Lower lobe of right lung (tissue), 2 donors: ENCODE data around the gene PPA1. TPM values are rescaled to one million over a fixed set of nuclear protein-coding genes. Genes with fewer than 3 reads are reported as not detected.

Experiments used
- ATAC-seq, 2 donors: fragments of 200-7000 bp; cut with Tn5 transposase; one replicate each; pipeline ENCODE4 v1.9.1; 2020 to 2022; ENCODE audit warnings: mild to moderate bottlenecking in 2 of 2, moderate library complexity in 2 of 2
- DNase-seq: peaks from one replicate; pipeline ENCODE4 v3.0.0-alpha.2; 2020
- H3K27ac ChIP-seq: fragments of 200-600 bp; one replicate; pipeline ENCODE4 v1.8.0; 2022
- H3K27me3 ChIP-seq: fragments of 200-600 bp; one replicate; pipeline ENCODE4 v1.8.0; 2022; ENCODE audit warnings: low read depth
- H3K36me3 ChIP-seq: fragments of 200-600 bp; one replicate; pipeline ENCODE4 v1.8.0; 2022; ENCODE audit warnings: mild to moderate bottlenecking
- H3K4me1 ChIP-seq: fragments of 200-600 bp; one replicate; pipeline ENCODE4 v1.8.0; 2022
- H3K4me3 ChIP-seq: fragments of 200-600 bp; one replicate; pipeline ENCODE4 v1.8.0; 2022; ENCODE audit warnings: mild to moderate bottlenecking
- H3K9me3 ChIP-seq: fragments of 200-600 bp; one replicate; pipeline ENCODE4 v1.8.0; 2022
- CTCF ChIP-seq: fragments of 200-600 bp; IDR thresholded peaks from one replicate; pipeline ENCODE4 v1.8.0; 2022; ENCODE audit warnings: antibody characterized with exemption, mild to moderate bottlenecking
- intact Hi-C: fragments of 100-400 bp; cut with DNase I; formaldehyde crosslinking; loops from one replicate; pipeline ENCODE4 v1.11.0; 2022
- total RNA-seq: library from RNA; stranded (reverse); fragmentation: NEBNext Ultra II Directional; extraction: Animal tissue kit (Norgen Biotek cat#: 25700); gene quantifications from one replicate; pipeline ENCODE4 v1.2.1, GENCODE V29; 2021
- donor health status: DM: no; HTN: yes; CAD: no; lungs with severe emphysema.

PPA1 gene
- total RNA-seq, 1 donor from 2014 or later = 163 TPM

DNA sequence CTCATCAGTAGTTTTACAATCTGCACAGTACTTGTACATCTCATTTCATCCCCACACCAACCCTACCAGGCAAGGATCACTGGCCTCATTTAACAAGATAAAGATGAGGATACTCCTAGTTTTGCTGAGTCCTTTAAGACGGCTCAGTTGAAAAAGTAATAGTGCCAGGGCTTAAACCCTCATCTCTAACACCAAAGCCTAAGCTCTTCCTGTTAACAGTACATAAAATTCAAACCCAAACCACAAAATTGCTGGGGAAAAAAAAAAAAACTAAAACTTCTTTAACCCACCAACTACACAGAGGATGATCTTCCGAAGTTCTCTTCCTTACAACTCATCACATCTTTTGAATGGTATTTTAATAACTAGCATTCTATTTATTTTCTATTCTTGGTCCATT, 64.2 kb downstream of the PPA1 start:
- peaks cover 63% of the 10 kb centered on the region for H3K4me1 ChIP-seq
- H3K9me3 ChIP-seq = no peaks in the 10 kb centered on the region
- no peak for ATAC-seq
- intact Hi-C loops = no loop called here
- H3K36me3 ChIP-seq = peaks cover 29% of the 10 kb centered on the region
- peak overlapping the region; percentile 94 for H3K4me3 ChIP-seq
- H3K27ac ChIP-seq = peak overlapping the region; percentile 93
- TF ChIP-seq CTCF = no peak
- no peak for DNase-seq
- H3K27me3 ChIP-seq = no peaks in the 10 kb centered on the region

GRCh38 chr10:70167246-70167645, 66.0 kb downstream of the PPA1 start:
- no peak for ATAC-seq
- peaks cover 72% of the 10 kb centered on the region for H3K4me1 ChIP-seq

GRCh38 chr10:70166394-70166793, 66.8 kb downstream of the PPA1 start:
- H3K4me1 ChIP-seq = peaks cover 78% of the 10 kb centered on the region
- peaks cover 34% of the 10 kb centered on the region for H3K36me3 ChIP-seq
- H3K27me3 ChIP-seq = no peaks in the 10 kb centered on the region
- intact Hi-C loops = no loop called here
- H3K9me3 ChIP-seq = no peaks in the 10 kb centered on the region
- ATAC-seq = no peak
- H3K4me3 ChIP-seq = no peak overlapping the region
- H3K27ac ChIP-seq = no peak overlapping the region
- DNase-seq = no peak
- no peak for TF ChIP-seq CTCF

More at GRCh38 chr10:70167246-70167645, 66.0 kb downstream of the PPA1 start:
- Histone ChIP-seq H3K4me3 (no peak overlapping the region), H3K27ac (no peak overlapping the region), H3K27me3 (no peaks in the 10 kb centered on the region), H3K36me3 (peaks cover 29% of the 10 kb centered on the region), H3K9me3 (no peaks in the 10 kb centered on the region)
- intact Hi-C loops = no loop called here
- no peak for TF ChIP-seq CTCF
- no peak for DNase-seq

DNA sequence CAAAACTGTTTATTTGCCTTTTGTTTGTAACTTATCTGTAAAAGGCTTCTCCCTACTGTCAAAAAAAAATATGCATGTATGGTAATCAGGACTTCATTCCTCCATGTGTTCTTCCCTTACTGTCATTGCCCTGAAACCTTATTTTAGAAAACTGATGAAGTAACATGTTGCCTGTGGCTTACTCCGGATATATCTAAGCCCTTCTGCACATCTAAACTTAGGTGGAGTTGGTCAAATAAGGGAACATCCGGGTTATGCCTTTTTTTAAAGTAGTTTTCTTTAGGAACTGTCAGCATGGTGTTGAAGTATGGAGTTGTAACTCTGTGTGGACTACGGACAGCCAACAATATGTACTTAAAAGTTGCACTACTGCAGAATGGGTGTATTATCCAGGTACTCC, 69.1 kb downstream of the PPA1 start:
- Histone ChIP-seq H3K4me1 (peaks cover 74% of the 10 kb centered on the region), H3K36me3 (peaks cover 56% of the 10 kb centered on the region), H3K4me3 (no peak overlapping the region), H3K27ac (no peak overlapping the region), H3K9me3 (no peaks in the 10 kb centered on the region), H3K27me3 (no peaks in the 10 kb centered on the region)
- intact Hi-C loops = no loop called here
- TF ChIP-seq CTCF = no peak
- DNase-seq (no peak), ATAC-seq (no peak)

GRCh38 chr10:70163448-70163847, 69.8 kb downstream of the PPA1 start:
- peaks cover 63% of the 10 kb centered on the region for H3K36me3 ChIP-seq
- ATAC-seq (no peak), DNase-seq (no peak)
- no peak for TF ChIP-seq CTCF
- no peak overlapping the region for H3K27ac ChIP-seq
- H3K4me1 ChIP-seq = peaks cover 67% of the 10 kb centered on the region
- intact Hi-C loops = no loop called here
- no peaks in the 10 kb centered on the region for H3K9me3 ChIP-seq
- H3K4me3 ChIP-seq = no peak overlapping the region
- H3K27me3 ChIP-seq = no peaks in the 10 kb centered on the region

DNA sequence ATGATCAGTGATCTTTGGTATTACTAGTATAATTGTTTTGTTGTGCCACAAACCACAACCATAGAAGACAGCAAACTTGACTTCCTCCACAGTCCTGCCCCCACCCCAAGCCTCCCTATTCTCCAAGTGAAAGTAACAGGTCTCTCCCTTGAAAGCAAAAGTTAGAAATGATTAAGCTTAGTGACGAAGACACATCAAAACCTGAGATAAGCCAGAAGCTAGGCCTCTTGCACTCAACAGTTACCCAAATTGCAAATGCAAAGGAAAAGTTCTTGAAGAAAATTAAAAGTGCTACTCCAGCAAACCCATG, 70.4 kb downstream of the PPA1 start:
- no peak for TF ChIP-seq CTCF
- intact Hi-C loops = no loop called here
- DNase-seq = no peak
- H3K4me3 ChIP-seq = no peak overlapping the region
- no peak overlapping the region for H3K27ac ChIP-seq
- peaks cover 66% of the 10 kb centered on the region for H3K36me3 ChIP-seq
- H3K9me3 ChIP-seq = no peaks in the 10 kb centered on the region
- peak; percentile 15 to 63 for ATAC-seq
- peaks cover 61% of the 10 kb centered on the region for H3K4me1 ChIP-seq
- no peaks in the 10 kb centered on the region for H3K27me3 ChIP-seq
